ENCODE measurements around the gene VCP. TPM values are rescaled to one million over a fixed set of nuclear protein-coding genes. Genes with fewer than 3 reads are reported as not detected.

Gene VCP
- total RNA-seq, 1 donor from 2014 or later: 166 TPM

- DNase-seq (ENCODE audit: low spot score): no peak
- ATAC-seq: no peak
- intact Hi-C loops (cut with DNase I): no loop called here
These were observed 33.3 kb upstream of the VCP start for GRCh38 chr9:35105571-35106342.

DNA sequence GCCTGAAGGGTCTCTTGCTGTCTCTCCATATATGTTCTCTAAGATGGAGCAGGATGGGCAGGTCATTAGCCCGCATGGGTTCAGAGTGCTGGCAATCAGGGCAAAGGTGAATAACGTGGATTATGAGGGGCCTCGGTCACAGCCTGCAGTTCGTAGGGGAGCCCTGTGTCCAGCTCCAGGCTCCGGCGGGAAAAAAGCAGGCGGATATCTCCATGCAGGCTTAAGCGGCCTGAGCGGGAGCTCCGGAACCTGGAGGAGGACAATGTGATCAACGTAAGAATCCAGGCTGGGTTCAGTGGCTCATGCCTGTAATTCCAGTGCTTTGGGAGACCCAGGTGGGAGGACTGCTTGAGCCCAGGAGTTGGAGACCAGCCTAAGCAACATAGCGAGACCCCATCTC lies 32.7 kb upstream of the VCP start:
- ATAC-seq (no peak), DNase-seq (ENCODE audit: low spot score) (no peak)
- intact Hi-C loops (cut with DNase I): no loop called here

DNA sequence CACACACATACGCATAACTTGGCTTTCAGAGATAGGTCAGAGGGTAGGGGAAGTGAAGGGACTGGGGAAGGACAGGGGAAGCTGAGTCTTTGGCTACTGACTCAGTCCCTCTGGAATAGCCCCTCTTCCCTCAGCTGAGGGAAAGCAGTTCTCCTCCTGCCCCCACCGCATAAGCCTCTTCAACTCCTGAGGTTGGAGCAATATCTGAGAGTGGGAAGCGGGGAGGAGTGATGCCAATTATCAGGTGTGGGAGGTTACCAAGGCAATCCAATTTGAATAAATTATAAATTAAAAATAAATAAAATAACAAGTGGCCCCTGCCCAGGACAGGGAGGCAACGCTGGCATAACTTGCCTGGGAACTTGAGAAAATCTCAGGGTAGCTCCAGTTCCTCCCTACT lies 32.2 kb upstream of the VCP start:
- ATAC-seq (no peak), DNase-seq (ENCODE audit: low spot score) (no peak)
- intact Hi-C loops (cut with DNase I): no loop called here

DNA sequence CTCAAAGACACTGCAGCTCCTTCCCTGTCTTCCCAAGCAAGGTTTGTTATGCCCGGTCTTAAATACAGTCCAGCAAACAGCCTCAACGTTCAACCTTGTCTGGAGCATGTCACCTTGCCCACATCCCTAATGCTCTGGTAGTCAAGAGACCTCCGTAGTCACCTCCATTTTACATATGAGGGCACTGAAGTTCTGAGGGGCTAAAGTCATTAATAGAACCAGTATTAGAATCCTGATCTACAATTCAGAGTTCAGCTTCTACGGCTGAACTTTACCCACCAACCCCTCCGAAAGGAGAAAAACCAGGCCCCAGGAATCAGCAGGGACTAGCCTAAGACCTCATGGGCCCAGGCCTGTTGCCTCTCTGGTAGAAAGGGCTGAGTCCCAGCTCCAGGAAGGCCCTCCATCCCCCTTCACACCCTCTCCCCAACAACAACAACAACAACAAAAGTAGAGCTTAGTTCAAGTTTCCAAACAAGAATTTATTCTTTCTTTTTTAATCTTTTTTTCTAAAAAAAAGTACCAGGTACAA lies 31.3 kb upstream of the VCP start:
- no peak for ATAC-seq
- intact Hi-C loops (cut with DNase I): no loop called here
- no peak for DNase-seq (ENCODE audit: low spot score)

DNA sequence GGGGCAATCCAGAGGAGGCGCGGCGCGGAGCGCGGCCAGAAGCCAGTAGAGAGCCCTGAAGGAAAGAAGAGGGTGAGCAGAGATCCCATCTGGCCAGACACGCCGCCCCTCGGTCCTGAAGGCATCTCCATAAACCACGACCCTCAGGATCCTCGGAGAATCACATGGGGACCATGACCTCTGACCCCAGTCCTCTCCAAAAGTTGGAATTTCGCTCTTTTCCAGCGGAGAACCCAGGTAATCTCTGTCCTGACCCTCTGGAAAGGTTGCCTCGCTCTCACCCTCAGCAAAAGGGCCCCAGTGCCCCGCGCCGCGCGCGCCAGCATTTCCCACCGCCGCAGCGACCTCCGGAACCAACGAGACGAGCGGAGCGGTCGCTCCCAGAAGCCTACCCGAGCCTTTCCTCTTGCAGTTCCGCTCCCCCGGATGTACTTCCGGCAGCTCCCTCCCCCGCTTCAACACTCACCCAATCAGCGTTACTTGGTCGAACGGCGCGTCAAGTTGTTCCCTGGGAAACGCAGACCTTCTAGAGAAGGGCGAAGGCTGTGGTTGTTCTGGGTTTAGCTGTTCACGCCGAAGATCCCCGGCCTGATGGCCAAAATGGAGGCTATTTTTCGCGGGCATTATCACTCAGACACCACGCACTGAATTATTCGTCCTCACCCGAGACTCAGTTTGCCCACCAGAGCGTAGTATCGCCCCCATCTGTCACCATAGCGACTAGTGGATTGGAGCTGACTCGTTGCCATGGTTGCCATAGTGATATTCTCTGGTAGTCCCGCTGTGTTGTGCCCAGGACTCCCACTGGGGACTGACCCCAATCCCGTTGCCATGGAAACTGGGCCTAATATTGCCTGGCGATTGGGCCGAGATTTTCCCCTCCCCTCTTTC lies 30.6 kb upstream of the VCP start, which contains the start of gene STOML2:
TSS of gene STOML2 (minus strand) at position 363 of the 891 bp plus-strand sequence. CDS start at position 326, 37 bp downstream.
- intact Hi-C loops (cut with DNase I): no loop called here
- DNase-seq (ENCODE audit: low spot score) (peak; percentile 96), ATAC-seq (peak; percentile 98)

DNA sequence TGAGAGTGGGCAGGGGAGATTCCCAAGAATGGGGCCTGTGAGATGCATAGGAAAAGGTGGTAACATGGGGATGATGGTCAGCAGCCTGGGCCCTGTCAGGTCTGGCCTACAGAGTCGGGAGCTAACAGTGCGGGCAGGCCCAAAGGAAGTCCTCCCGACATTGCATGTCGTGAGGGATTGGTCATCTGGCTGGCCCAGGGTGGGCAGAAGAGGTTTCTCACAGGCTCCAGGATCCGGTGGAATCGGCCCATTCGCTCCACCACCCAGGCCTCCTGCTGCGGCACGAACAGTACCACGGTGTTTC lies 30.0 kb upstream of the VCP start:
- ATAC-seq (no peak), DNase-seq (ENCODE audit: low spot score) (no peak)
- intact Hi-C loops (cut with DNase I): no loop called here

GRCh38 chr9:35097573-35097972 lies 25.1 kb upstream of the VCP start:
- DNase-seq (ENCODE audit: low spot score): no peak
- ATAC-seq: no peak
- intact Hi-C loops (cut with DNase I): no loop called here

- DNase-seq (ENCODE audit: low spot score) (peak; percentile 92), ATAC-seq (peak; percentile 97)
- intact Hi-C loops (cut with DNase I): no loop called here
These were observed 23.8 kb upstream of the VCP start, which contains the start of gene PIGO for GRCh38 chr9:35096035-35096849. TSS of gene PIGO (minus strand) at chr9:35096591. CDS start at chr9:35095565, 1,026 bp downstream.

DNA sequence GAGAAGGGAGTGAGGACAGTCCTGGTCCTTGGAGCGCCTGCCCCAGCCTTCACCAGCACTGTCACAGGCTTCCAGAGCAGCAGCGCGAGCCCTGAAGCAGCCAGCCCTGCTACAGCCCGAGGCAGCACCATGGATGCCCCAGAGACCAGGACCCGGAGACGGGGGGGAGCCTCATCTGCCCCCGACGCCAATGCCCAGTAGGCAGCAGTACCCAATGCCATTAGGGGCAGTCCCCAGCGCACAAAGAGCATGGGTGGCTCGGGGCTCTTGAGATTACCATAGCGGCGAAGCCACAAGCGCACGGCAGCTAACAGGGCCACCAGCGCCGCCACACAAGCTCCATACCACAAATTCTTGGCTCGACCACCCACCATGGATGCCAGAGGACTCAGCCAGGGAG lies 19.1 kb upstream of the VCP start:
- intact Hi-C loops (cut with DNase I): no loop called here
- no peak for DNase-seq (ENCODE audit: low spot score)
- no peak for ATAC-seq

- no peak for DNase-seq (ENCODE audit: low spot score)
- intact Hi-C loops (cut with DNase I): no loop called here
- ATAC-seq: no peak
These were observed 17.0 kb upstream of the VCP start for GRCh38 chr9:35089434-35089833.

- intact Hi-C loops (cut with DNase I): no loop called here
- DNase-seq (ENCODE audit: low spot score): no peak
- ATAC-seq: no peak
These were observed 12.7 kb upstream of the VCP start for GRCh38 chr9:35085078-35085477.

DNA sequence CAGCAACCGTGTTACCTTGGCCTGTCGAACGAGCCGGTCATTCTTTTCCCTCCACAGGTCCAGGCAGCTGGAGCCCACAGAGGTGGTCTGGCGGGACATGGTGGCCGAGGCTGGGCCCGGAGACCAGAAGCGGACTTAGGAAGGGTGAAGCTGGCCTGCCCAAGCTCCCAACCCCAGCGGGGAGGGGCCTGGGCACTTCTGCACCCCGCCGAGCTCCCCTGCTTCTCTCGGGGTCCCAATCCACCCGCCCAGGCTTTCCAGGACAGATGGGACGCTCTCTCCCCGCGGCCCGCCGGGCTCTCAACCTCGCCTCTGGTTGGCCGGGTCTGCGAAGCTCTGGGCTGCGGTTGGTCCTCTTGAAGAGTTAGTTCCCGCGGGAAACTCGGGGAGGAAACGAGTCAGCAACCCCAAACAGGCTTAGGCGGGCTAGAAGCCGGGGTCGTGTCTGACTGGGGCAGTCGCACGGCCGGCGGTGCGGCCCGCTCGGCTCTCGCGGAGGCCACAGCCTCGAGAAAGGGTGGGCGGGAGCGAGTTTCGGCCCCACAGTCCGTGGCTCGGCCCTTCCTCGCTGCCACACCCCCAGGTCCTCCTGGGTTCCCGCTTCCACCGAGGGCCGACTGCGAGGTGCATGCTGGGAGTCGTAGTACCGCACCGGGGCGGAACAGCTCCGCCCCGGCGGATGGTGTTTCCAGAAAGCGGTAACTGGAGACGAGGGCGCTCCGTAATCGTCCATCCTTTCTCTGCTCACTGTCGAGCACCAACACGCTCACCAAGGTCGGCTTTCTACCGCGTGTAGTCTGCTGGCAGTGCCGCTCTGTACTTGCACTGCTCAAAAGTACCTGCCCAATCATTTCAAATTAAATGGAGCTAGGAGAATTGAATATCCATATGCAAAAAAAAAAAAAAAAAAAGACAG lies 7.3 kb upstream of the VCP start, which contains the start of gene FANCG:
TSS of gene FANCG (minus strand) at position 517 of the 916 bp plus-strand sequence. CDS start at position 99, 418 bp downstream.
- intact Hi-C loops (cut with DNase I): loop anchor here (10.0 kb wide), 1 partner anchor 85 kb away; no protein-coding TSS in a partner anchor
- ATAC-seq (peak; percentile 98), DNase-seq (ENCODE audit: low spot score) (peak; percentile 93)

GRCh38 chr9:35079041-35079425 lies 6.6 kb upstream of the VCP start:
- no peak for DNase-seq (ENCODE audit: low spot score)
- ATAC-seq: no peak
- intact Hi-C loops (cut with DNase I): loop anchor here (10.0 kb wide), 1 partner anchor 84 kb away; no protein-coding TSS in a partner anchor

DNA sequence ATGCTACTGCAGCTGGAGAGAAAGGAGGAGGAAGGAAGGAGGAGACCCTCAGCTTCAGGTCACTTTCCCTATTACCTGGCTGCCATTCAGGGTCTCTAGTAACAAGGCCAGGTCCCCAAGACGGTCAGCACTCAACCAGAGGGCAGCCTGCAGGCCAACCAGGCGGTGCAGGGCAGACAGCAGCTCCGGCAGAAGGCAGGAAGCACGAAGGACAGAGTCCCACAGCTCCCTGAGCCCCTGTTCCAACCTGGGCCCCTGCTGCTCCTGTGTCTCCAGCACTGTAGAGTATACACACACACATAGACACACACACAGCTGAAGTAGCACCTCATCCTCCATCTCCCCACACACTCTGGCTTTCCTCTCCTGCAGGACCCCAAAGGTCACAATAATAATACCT lies 5.6 kb upstream of the VCP start:
- intact Hi-C loops (cut with DNase I): loop anchor here (10.0 kb wide), 1 partner anchor 83 kb away; no protein-coding TSS in a partner anchor
- no peak for DNase-seq (ENCODE audit: low spot score)

GRCh38 chr9:35076848-35077247 lies 4.4 kb upstream of the VCP start:
- intact Hi-C loops (cut with DNase I): loop anchor here (10.0 kb wide), 1 partner anchor 82 kb away; no protein-coding TSS in a partner anchor
- ATAC-seq (no peak), DNase-seq (ENCODE audit: low spot score) (no peak)

More for the DNA sequence above, 5.6 kb upstream of the VCP start:
- no peak for ATAC-seq

DNA sequence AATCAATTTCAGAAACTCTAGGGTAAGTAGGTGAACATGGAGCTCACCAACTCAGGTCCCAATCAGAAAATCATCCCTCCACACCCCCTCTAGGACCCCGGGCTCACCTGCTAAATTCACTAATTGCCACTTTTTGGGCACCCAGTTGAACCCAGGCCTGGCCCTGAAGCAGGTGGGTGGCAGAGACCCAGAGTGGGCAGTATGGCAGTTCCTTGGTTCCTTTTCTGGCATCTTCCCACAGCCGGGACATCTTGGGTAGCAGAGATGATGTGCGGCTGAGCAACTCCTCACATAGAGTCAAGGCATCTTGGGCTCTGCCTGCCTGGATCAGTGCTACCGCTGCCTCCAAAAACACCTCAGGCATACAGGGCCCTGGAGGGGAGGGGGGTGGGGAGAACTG lies 2.9 kb upstream of the VCP start:
- DNase-seq (ENCODE audit: low spot score) (no peak), ATAC-seq (no peak)
- intact Hi-C loops (cut with DNase I): loop anchor here (10.0 kb wide), 1 partner anchor 81 kb away; no protein-coding TSS in a partner anchor

DNA sequence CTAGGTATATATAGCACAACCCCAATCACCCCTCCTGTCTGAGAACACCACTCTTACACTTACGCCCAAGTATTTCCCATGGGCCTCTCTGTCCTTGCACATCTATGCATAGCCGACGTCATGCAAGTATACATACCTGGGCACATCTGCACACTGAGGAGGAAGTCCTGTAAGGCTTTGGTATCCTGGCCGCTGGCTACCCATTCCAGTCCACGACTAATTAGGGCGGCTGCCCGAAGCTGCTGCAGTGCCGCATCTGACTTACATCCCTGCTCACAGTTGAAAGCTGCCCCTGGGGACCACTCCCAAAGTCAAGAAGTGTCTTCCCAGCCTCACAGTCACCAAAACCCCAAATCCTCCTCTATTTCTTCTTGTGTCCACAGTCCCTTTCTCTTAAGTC lies 2.4 kb upstream of the VCP start:
- DNase-seq (ENCODE audit: low spot score) (no peak), ATAC-seq (no peak)
- intact Hi-C loops (cut with DNase I): loop anchor here (10.0 kb wide), 1 partner anchor 80 kb away; no protein-coding TSS in a partner anchor

GRCh38 chr9:35074141-35074540 lies 1.7 kb upstream of the VCP start:
- ATAC-seq (no peak), DNase-seq (ENCODE audit: low spot score) (no peak)
- intact Hi-C loops (cut with DNase I): loop anchor here (10.0 kb wide), 1 partner anchor 79 kb away; no protein-coding TSS in a partner anchor

All from sciatic nerve (tissue), 2 donors.